GM23338 (cell line): ENCODE data around the gene EGFL7. TPM values are rescaled to one million over a fixed set of nuclear protein-coding genes. Genes with fewer than 3 reads are reported as not detected.

Experiments used
- ATAC-seq: fragments of 200-7000 bp; cut with Tn5 transposase; 3 replicates; pipeline ENCODE4 v1.9.1; 2020
- DNase-seq: peaks from one replicate; pipeline ENCODE4 v3.0.0-alpha.2; 2015; ENCODE audit warnings: low spot score
- H2AFZ ChIP-seq: fragments of 200-600 bp; sonication (generic); 2 replicates; pipeline ENCODE4 v1.8.0; 2016; ENCODE audit warnings: antibody characterized with exemption, mild to moderate bottlenecking, moderate library complexity
- H3F3A ChIP-seq: fragments of 200-600 bp; sonication (generic); replicated peaks from 2 replicates; pipeline ENCODE4 v1.8.0; 2017; ENCODE audit warnings: antibody characterized with exemption, mixed run types, low read depth
- H3K27ac ChIP-seq: fragments of 200-600 bp; sonication (generic); 2 replicates; pipeline ENCODE4 v1.6.1; 2016; ENCODE audit warnings: low read depth
- H3K27me3 ChIP-seq: fragments of 200-600 bp; sonication (generic); 2 replicates; pipeline ENCODE4 v1.8.0; 2016; ENCODE audit warnings: mild to moderate bottlenecking, mixed run types, moderate library complexity; ENCODE audit not compliant: insufficient read depth
- H3K36me3 ChIP-seq: fragments of 200-600 bp; sonication (generic); 2 replicates; pipeline ENCODE4 v1.8.0; 2016; ENCODE audit warnings: mild to moderate bottlenecking; ENCODE audit not compliant: insufficient read depth
- H3K4me1 ChIP-seq: fragments of 200-600 bp; sonication (generic); 2 replicates; pipeline ENCODE4 v1.8.0; 2016; ENCODE audit warnings: mild to moderate bottlenecking, moderate library complexity; ENCODE audit not compliant: insufficient read depth
- H3K4me2 ChIP-seq: fragments of 200-600 bp; sonication (generic); 2 replicates; pipeline ENCODE4 v1.7.1; 2017; ENCODE audit warnings: mixed run types
- H3K4me3 ChIP-seq: fragments of 200-600 bp; sonication (generic); 2 replicates; pipeline ENCODE4 v1.6.1; 2016; ENCODE audit warnings: mixed run types
- H3K79me2 ChIP-seq: fragments of 200-600 bp; sonication (generic); replicated peaks from 2 replicates; pipeline ENCODE4 v1.8.0; 2017; ENCODE audit warnings: mild to moderate bottlenecking; ENCODE audit not compliant: insufficient read depth
- H3K9me2 ChIP-seq: fragments of 200-600 bp; sonication (generic); 2 replicates; pipeline ENCODE4 v1.8.0; 2017; ENCODE audit not compliant: insufficient read depth
- H4K20me1 ChIP-seq: fragments of 200-600 bp; sonication (generic); replicated peaks from 2 replicates; pipeline ENCODE4 v1.8.0; 2017; ENCODE audit warnings: mild to moderate bottlenecking; ENCODE audit not compliant: insufficient read depth
- H3K27ac Mint-ChIP-seq: 2 replicates; pipeline ENCODE4 v1.8.0; 2020; ENCODE audit warnings: inconsistent platforms, mild to moderate bottlenecking, moderate library complexity, mixed read lengths
- H3K27me3 Mint-ChIP-seq: 3 replicates; pipeline ENCODE4 v1.8.0; 2022; ENCODE audit warnings: low read depth, mild to moderate bottlenecking, moderate library complexity, mixed read lengths, inconsistent platforms; ENCODE audit not compliant: insufficient read depth, poor library complexity
- H3K36me3 Mint-ChIP-seq: 3 replicates; pipeline ENCODE4 v1.8.0; 2021; ENCODE audit warnings: low read depth, mild to moderate bottlenecking, inconsistent platforms, moderate library complexity, mixed read lengths
- H3K4me1 Mint-ChIP-seq: 3 replicates; pipeline ENCODE4 v1.8.0; 2020; ENCODE audit warnings: mild to moderate bottlenecking, inconsistent platforms, mixed read lengths
- H3K4me3 Mint-ChIP-seq: 3 replicates; pipeline ENCODE4 v1.8.0; 2021; ENCODE audit warnings: moderate library complexity, mild to moderate bottlenecking, inconsistent platforms, mixed read lengths
- H3K9me3 Mint-ChIP-seq: 3 replicates; pipeline ENCODE4 v1.8.0; 2020; ENCODE audit warnings: moderate library complexity, mild to moderate bottlenecking, inconsistent platforms, mixed read lengths
- CTCF ChIP-seq, 2 experiments: fragments of 200-600 bp in 1 of 2; sonication (generic) in 1 of 2; conservative IDR thresholded peaks; 2 replicates each; pipeline versions ENCODE4 v1.5.1 to v1.6.1; 2016 to 2017; ENCODE audit warnings: antibody characterized with exemption in 2 of 2, low read depth in 2 of 2, mild to moderate bottlenecking in 2 of 2, moderate library complexity in 1 of 2
- EZH2 ChIP-seq: fragments of 200-600 bp; sonication (generic); IDR thresholded peaks from one replicate; pipeline ENCODE4 v1.8.0; 2017; ENCODE audit warnings: antibody characterized with exemption, mild to moderate bottlenecking, low read depth; ENCODE audit not compliant: unreplicated experiment
- EZH2phosphoT487 ChIP-seq: fragments of 200-600 bp; sonication (generic); IDR thresholded peaks from one replicate; pipeline ENCODE4 v1.8.1; 2018; ENCODE audit warnings: antibody characterized with exemption; ENCODE audit not compliant: unreplicated experiment
- JUNB ChIP-seq: IDR thresholded peaks from one replicate; pipeline ENCODE4 v1.6.1; 2016; ENCODE audit warnings: antibody characterized with exemption; ENCODE audit not compliant: unreplicated experiment
- NANOG ChIP-seq: IDR thresholded peaks from 2 replicates; pipeline ENCODE4 v1.6.1; 2016; ENCODE audit warnings: antibody characterized with exemption, borderline replicate concordance
- STAT1 ChIP-seq: IDR thresholded peaks from one replicate; pipeline ENCODE4 v1.6.1; 2016; ENCODE audit warnings: antibody characterized with exemption; ENCODE audit not compliant: unreplicated experiment
- ZNF114 ChIP-seq: fragments of 250-450 bp; sonication (Bioruptor Pico); IDR thresholded peaks from 2 replicates; pipeline ENCODE4 v1.5.0; 2020; ENCODE audit warnings: mild to moderate bottlenecking, moderate library complexity
- ZNF331 ChIP-seq: fragments of 250-450 bp; sonication (Bioruptor Pico); IDR thresholded peaks from 2 replicates; pipeline ENCODE4 v1.5.0; 2020; ENCODE audit warnings: low read depth, mild to moderate bottlenecking, moderate library complexity
- polyA plus RNA-seq: library from polyadenylated mRNA; unstranded; fragments of >200 nt; fragmentation: Nextera tagmentation; extraction: Ambion mirVana; gene quantifications from 2 replicates; pipeline ENCODE4 v1.2.1, GENCODE V29; 2016
- total RNA-seq: library from RNA; depleted of rRNA; stranded (reverse); fragments of >200 nt; shearing (Covaris generic); gene quantifications from 2 replicates; pipeline ENCODE4 v1.2.3, GENCODE V29; 2014

EGFL7 gene
- total and polyA plus RNA-seq, 2 experiments from 2014 or later = 44.4 to 60.8 TPM

- no peak overlapping the region for H3K4me2 ChIP-seq
- no peak overlapping the region for H3K27ac ChIP-seq
These were observed 48.8 kb upstream of the EGFL7 start for GRCh38 chr9:136613824-136614371.

GRCh38 chr9:136614372-136614922, 48.3 kb upstream of the EGFL7 start:
- Mint-ChIP-seq H3K27me3 (peaks cover 8% of the 10 kb centered on the region), H3K4me1 (peaks cover 9% of the 10 kb centered on the region), H3K36me3 (no peaks in the 10 kb centered on the region), H3K4me3 (no peak overlapping the region), H3K27ac (no peak overlapping the region), H3K9me3 (no peaks in the 10 kb centered on the region)
- Histone ChIP-seq H3K27me3 (no peaks in the 10 kb centered on the region), H3K9me2 (no peaks in the 10 kb centered on the region), H3K79me2 (no peaks in the 10 kb centered on the region), H3K27ac (no peak overlapping the region), H3F3A (no peaks in the 10 kb centered on the region), H3K36me3 (no peaks in the 10 kb centered on the region), H2AFZ (no peak overlapping the region), H3K4me2 (no peak overlapping the region), H3K4me1 (no peaks in the 10 kb centered on the region), H3K4me3 (no peak overlapping the region), H4K20me1 (no peaks in the 10 kb centered on the region)
- DNase-seq = no peak
- no peak for ATAC-seq
- TF ChIP-seq EZH2phosphoT487 = no peak
- TF ChIP-seq STAT1 = no peak
- TF ChIP-seq EZH2 = no peak
- TF ChIP-seq CTCF (conservative IDR thresholded peaks at IDR 0.05; ENCODE audit: low read depth in 2 of 2) = no peak
- no peak for TF ChIP-seq ZNF114 (CRISPR knock-in tag)
- TF ChIP-seq ZNF331 = no peak
- no peak for TF ChIP-seq NANOG

More at GRCh38 chr9:136613824-136614371, 48.8 kb upstream of the EGFL7 start:
- Mint-ChIP-seq H3K27ac (no peak overlapping the region), H3K4me1 (peaks cover 10% of the 10 kb centered on the region), H3K9me3 (no peaks in the 10 kb centered on the region), H3K27me3 (peaks cover 8% of the 10 kb centered on the region), H3K4me3 (no peak overlapping the region), H3K36me3 (no peaks in the 10 kb centered on the region)
- ATAC-seq = no peak
- no peaks in the 10 kb centered on the region for H3K27me3 ChIP-seq
- no peaks in the 10 kb centered on the region for H3K79me2 ChIP-seq
- H3K9me2 ChIP-seq = no peaks in the 10 kb centered on the region
- no peak overlapping the region for H2AFZ ChIP-seq
- H3F3A ChIP-seq = no peaks in the 10 kb centered on the region
- H3K4me1 ChIP-seq = no peaks in the 10 kb centered on the region
- no peak for TF ChIP-seq CTCF (conservative IDR thresholded peaks at IDR 0.05; ENCODE audit: low read depth in 2 of 2)
- no peak for TF ChIP-seq JUNB
- TF ChIP-seq EZH2 = no peak
- H3K36me3 ChIP-seq = no peaks in the 10 kb centered on the region
- no peak overlapping the region for H3K4me3 ChIP-seq
- no peak for DNase-seq
- no peaks in the 10 kb centered on the region for H4K20me1 ChIP-seq
